NCI-H2196 (cell line): Measurements from ENCODE around the gene COMMD9.

Source experiments
- DNase-seq: peaks from one replicate; lab custom pipeline; 2025; ENCODE audit not compliant: unreplicated experiment; lab: John Stamatoyannopoulos, UW

Gene COMMD9

GRCh38 chr11:36227044-36227443 lies 62.2 kb downstream of the COMMD9 start:
- no peak for DNase-seq

- no peak for DNase-seq
Observed at GRCh38 chr11:36224209-36224882, 64.9 kb downstream of the COMMD9 start.

GRCh38 chr11:36222831-36223635 lies 66.2 kb downstream of the COMMD9 start:
- DNase-seq = no peak
